SK-N-DZ (cell line): ENCODE measurements around the gene AGAP1.

Experiments used
- DNase-seq: peaks from one replicate; pipeline ENCODE4 v3.0.0-alpha.2; 2015; ENCODE audit warnings: low spot score

Gene AGAP1

GRCh38 chr2:235607546-235608199 is 113.8 kb downstream of the AGAP1 start:
- no peak for DNase-seq

GRCh38 chr2:235608200-235608887 is 114.5 kb downstream of the AGAP1 start:
- no peak for DNase-seq

- DNase-seq = no peak
Measured at GRCh38 chr2:235609321-235609720, 115.5 kb downstream of the AGAP1 start.

GRCh38 chr2:235609746-235610145 is 115.9 kb downstream of the AGAP1 start:
- no peak for DNase-seq

GRCh38 chr2:235610696-235611257 is 116.9 kb downstream of the AGAP1 start:
- no peak for DNase-seq

GRCh38 chr2:235611349-235611748 is 117.5 kb downstream of the AGAP1 start:
- peak; percentile 51 for DNase-seq

GRCh38 chr2:235611756-235612155 is 117.9 kb downstream of the AGAP1 start:
- DNase-seq = no peak

GRCh38 chr2:235612181-235612950 is 118.5 kb downstream of the AGAP1 start:
- DNase-seq = no peak

GRCh38 chr2:235613649-235614048 is 119.8 kb downstream of the AGAP1 start:
- DNase-seq = no peak

- no peak for DNase-seq
Measured at GRCh38 chr2:235614176-235614860, 120.5 kb downstream of the AGAP1 start.

- no peak for DNase-seq
Measured at GRCh38 chr2:235614900-235615712, 121.3 kb downstream of the AGAP1 start.

- no peak for DNase-seq
Measured at GRCh38 chr2:235616885-235617284, 123.0 kb downstream of the AGAP1 start.

- DNase-seq = no peak
Measured at GRCh38 chr2:235618039-235618438, 124.2 kb downstream of the AGAP1 start.

- DNase-seq = no peak
Measured at GRCh38 chr2:235619544-235619943, 125.7 kb downstream of the AGAP1 start.

GRCh38 chr2:235621736-235622135 is 127.9 kb downstream of the AGAP1 start:
- no peak for DNase-seq

GRCh38 chr2:235623111-235623510 is 129.3 kb downstream of the AGAP1 start:
- DNase-seq = no peak

GRCh38 chr2:235623752-235624151 is 129.9 kb downstream of the AGAP1 start:
- DNase-seq = no peak

GRCh38 chr2:235626658-235627057 is 132.8 kb downstream of the AGAP1 start:
- DNase-seq = no peak

- DNase-seq = no peak
Measured at GRCh38 chr2:235627682-235628081, 133.8 kb downstream of the AGAP1 start.

GRCh38 chr2:235630718-235631296 is 137.0 kb downstream of the AGAP1 start:
- DNase-seq = peak; percentile 75
